Ovary (tissue), 3 donors: ENCODE measurements around the gene FANK1.
"Not testable (repeated sequence)": the region's sequence is repeated elsewhere in the genome, so short reads cannot be mapped to it uniquely, and the experiment has no call there.

ENCODE experiments used
- CTCF ChIP-seq, 3 donors: fragments of 450-650 bp in 2 of 3; fragments of 200-600 bp in 1 of 3; IDR thresholded peaks; one replicate each; pipeline versions ENCODE4 v1.5.1 to v1.8.0; 2016 to 2022; ENCODE audit warnings: antibody characterized with exemption in 3 of 3, mild to moderate bottlenecking in 1 of 3
- EP300 ChIP-seq: sonication (generic); formaldehyde crosslinking; IDR thresholded peaks from one replicate; pipeline ENCODE4 v1.6.1; 2017; ENCODE audit warnings: antibody characterized with exemption
- donor health status: DM: no; HTN: no; CAD: no.

- not testable (repeated sequence) for TF ChIP-seq CTCF (IDR thresholded peaks at IDR 0.05); EP300
Measured at GRCh38 chr10:126047749-126048148, 151.4 kb downstream of the FANK1 start.
